CD8-positive, alpha-beta memory T cell (primary cell): Measurements from ENCODE around the gene SCD. TPM values are rescaled to one million over a fixed set of nuclear protein-coding genes. Genes with fewer than 3 reads are reported as not detected.
"Not testable (repeated sequence)": the region's sequence is repeated elsewhere in the genome, so short reads cannot be mapped to it uniquely, and the experiment has no call there.

Experiments used
- CTCF ChIA-PET: fragments of 350-600 bp; sonication (Branson Sonifier 250); formaldehyde crosslinking; loops from one replicate; lab custom pipeline; 2021; ENCODE audit warnings: antibody characterized with exemption; lab: Charles Lee
- POLR2A ChIA-PET: fragments of 350-600 bp; sonication (Branson Sonifier 250); formaldehyde crosslinking; loops from one replicate; lab custom pipeline; 2021; ENCODE audit warnings: antibody characterized with exemption; lab: Charles Lee
- DNase-seq, 5 donors: peaks; one replicate each; pipeline versions ENCODE4 v3.0.0 to v3.0.0-alpha.2; 2020 to 2022; ENCODE audit warnings: mixed read lengths in 1 of 5
- H3K27ac ChIP-seq: one replicate; pipeline ENCODE4 v1.7.0; 2013; ENCODE audit warnings: low read depth, mild to moderate bottlenecking, low read length, moderate library complexity
- H3K27me3 ChIP-seq: 2 replicates; pipeline ENCODE4 v1.7.0; 2013; ENCODE audit warnings: low read length, mild to moderate bottlenecking; ENCODE audit not compliant: insufficient read depth, poor library complexity, severe bottlenecking
- H3K36me3 ChIP-seq: 2 replicates; pipeline ENCODE4 v1.7.0; 2013; ENCODE audit warnings: mild to moderate bottlenecking, low read length, moderate library complexity; ENCODE audit not compliant: insufficient read depth
- H3K4me1 ChIP-seq: 2 replicates; pipeline ENCODE4 v1.7.0; 2013; ENCODE audit warnings: mild to moderate bottlenecking, low read length, moderate library complexity; ENCODE audit not compliant: insufficient read depth
- H3K4me3 ChIP-seq: 2 replicates; pipeline ENCODE4 v1.7.0; 2013; ENCODE audit warnings: mild to moderate bottlenecking, low read length
- H3K9me3 ChIP-seq: 2 replicates; pipeline ENCODE4 v1.7.0; 2013; ENCODE audit warnings: mild to moderate bottlenecking, low read length
- H3K27ac Mint-ChIP-seq, 8 donors: one replicate each; pipeline ENCODE4 v1.8.0; 2020 to 2021; ENCODE audit warnings: mixed read lengths in 8 of 8, mild to moderate bottlenecking in 6 of 8, inconsistent platforms in 3 of 8, moderate library complexity in 3 of 8
- H3K27me3 Mint-ChIP-seq, 2 donors: one replicate each; pipeline ENCODE4 v1.8.0; 2020 to 2021; ENCODE audit warnings: mixed read lengths in 2 of 2, mild to moderate bottlenecking in 1 of 2, moderate library complexity in 1 of 2
- H3K36me3 Mint-ChIP-seq, 3 donors: one replicate each; pipeline ENCODE4 v1.8.0; 2020 to 2021; ENCODE audit warnings: mixed read lengths in 3 of 3, inconsistent platforms in 1 of 3, mild to moderate bottlenecking in 1 of 3
- H3K4me1 Mint-ChIP-seq, 3 donors: one replicate each; pipeline ENCODE4 v1.8.0; 2020 to 2021; ENCODE audit warnings: mixed read lengths in 3 of 3, inconsistent platforms in 1 of 3, mild to moderate bottlenecking in 1 of 3
- H3K4me3 Mint-ChIP-seq, 7 donors: one replicate each; pipeline ENCODE4 v1.8.0; 2020 to 2021; ENCODE audit warnings: mixed read lengths in 7 of 7, mild to moderate bottlenecking in 6 of 7, moderate library complexity in 4 of 7, inconsistent platforms in 2 of 7
- H3K9me3 Mint-ChIP-seq, 5 donors: one replicate each; pipeline ENCODE4 v1.8.0; 2020 to 2022; ENCODE audit warnings: mixed read lengths in 5 of 5, mild to moderate bottlenecking in 3 of 5, moderate library complexity in 2 of 5, inconsistent platforms in 1 of 5
- polyA plus RNA-seq: library from polyadenylated mRNA; unstranded; fragments of 300-500 nt; fragmentation: Illumina TruSeq; gene quantifications from one replicate; pipeline ENCODE4 v1.2.3, GENCODE V29; 2021
- total RNA-seq, 2 experiments: library from RNA; stranded (reverse); gene quantifications; one replicate each; pipeline ENCODE4 v1.2.3, GENCODE V29; 2021

The SCD gene
- total and polyA plus RNA-seq, 3 experiments from 2014 or later = 5.1 to 45.3 (median 43.9) TPM

DNA sequence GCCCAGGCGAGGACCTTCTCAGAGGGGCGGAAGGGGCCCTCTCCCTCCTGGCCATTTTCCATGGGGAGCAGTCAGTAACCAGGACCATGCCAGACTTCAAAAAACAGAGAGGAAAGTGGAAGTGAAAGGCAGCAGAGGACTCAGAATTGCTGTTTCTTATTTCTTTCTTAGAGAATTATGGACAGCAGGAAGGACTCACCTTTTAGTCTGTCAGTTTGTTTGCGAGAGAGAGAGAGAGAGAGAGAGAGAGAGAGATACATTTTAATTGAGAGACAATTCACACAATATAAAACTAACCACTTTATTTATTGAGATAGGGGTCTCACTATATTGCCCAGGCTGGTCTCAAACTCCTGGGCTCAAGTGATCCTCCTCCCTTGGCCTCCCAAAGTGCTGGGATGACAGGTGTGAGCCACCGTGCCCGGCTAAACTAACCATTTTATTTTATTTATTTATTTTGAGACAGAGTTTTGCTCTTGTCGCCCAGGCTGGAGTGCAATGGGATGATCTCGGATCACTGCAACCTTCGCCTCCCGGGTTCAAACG, 24.5 kb downstream of the SCD start:
- peak overlapping the region in 7 of 8 donors; percentile 87 to 99 (median 97) for H3K27ac Mint-ChIP-seq
- H3K9me3 Mint-ChIP-seq = no peaks in the 10 kb centered on the region
- H3K27me3 ChIP-seq = no peaks in the 10 kb centered on the region
- POLR2A ChIA-PET = interaction anchor here (1.5 kb wide), 1 partner anchor 25 kb away, joined by 5 read pairs; the partner anchor contains the start of gene SCD
- no peaks in the 10 kb centered on the region for H3K27me3 Mint-ChIP-seq
- H3K27ac ChIP-seq = peak overlapping the region; percentile 80
- peak overlapping the region; percentile 59 to 89 (median 75) for H3K4me3 Mint-ChIP-seq
- H3K4me1 Mint-ChIP-seq = peaks cover 23 to 25% (median 23%) of the 10 kb centered on the region in 3 donors
- H3K9me3 ChIP-seq = no peaks in the 10 kb centered on the region
- CTCF ChIA-PET = interaction anchor here (0.8 to 1.8 kb wide), 7 partner anchors 9 to 164 kb away, joined by 3 to 8 read pairs (median 4); partner anchors contain the start of genes HIF1AN and SCD
- H3K36me3 ChIP-seq = no peaks in the 10 kb centered on the region
- H3K4me1 ChIP-seq = peaks cover 41% of the 10 kb centered on the region
- peak overlapping the region; percentile 18 for H3K4me3 ChIP-seq
- DNase-seq = no peak
- no peaks in the 10 kb centered on the region for H3K36me3 Mint-ChIP-seq

DNA sequence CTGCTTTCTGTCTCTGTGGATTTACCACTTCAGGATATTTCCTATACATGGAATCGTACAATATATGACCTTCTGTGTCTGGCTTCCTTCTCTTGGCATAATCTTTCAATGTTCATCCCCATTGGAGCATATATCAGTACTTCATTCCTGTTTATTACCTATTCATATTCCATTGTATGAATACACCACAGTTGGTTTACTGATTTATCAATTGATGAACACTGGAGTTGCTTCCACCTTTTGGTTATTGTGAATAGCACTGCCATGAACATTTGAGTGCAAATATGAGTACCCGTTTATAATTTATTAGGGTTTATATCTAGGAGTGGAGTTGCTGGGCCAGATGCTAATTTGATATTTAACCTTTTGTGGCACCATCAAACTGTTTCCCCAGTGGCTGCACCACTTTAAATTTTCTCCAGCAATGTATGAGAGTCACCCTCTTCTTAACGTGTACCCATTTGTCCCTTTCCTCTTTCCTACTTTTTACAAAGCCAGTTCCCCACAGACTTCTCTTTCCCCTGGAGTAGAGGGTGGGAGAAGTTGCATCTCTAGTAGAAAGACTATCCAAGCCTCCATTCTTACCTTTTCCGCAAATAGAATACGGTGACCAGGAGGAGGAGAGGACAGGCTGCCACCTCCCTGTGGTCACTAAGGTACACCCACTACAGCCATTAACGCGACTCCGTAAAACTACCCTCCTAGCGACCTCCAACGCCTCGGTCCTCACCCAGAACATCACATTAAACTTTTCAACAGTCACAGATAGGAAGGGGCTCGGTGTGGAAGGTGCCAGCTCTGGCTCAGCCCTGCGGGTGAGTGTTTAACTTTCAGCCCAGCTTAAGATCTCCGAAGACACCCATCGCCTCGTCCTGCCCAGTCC, 25.6 kb downstream of the SCD start:
- Mint-ChIP-seq H3K27ac (no peak overlapping the region), H3K4me1 (peaks cover 23 to 25% (median 23%) of the 10 kb centered on the region in 3 donors), H3K9me3 (no peaks in the 10 kb centered on the region), H3K36me3 (no peaks in the 10 kb centered on the region), H3K27me3 (no peaks in the 10 kb centered on the region), H3K4me3 (peak overlapping the region in 1 of 7 donors; percentile 20)
- H3K4me3 ChIP-seq = peak overlapping the region; percentile 81
- peak overlapping the region; percentile 94 for H3K27ac ChIP-seq
- H3K27me3 ChIP-seq = no peaks in the 10 kb centered on the region
- CTCF ChIA-PET = interaction anchor here (1.0 to 1.8 kb wide), 2 partner anchors 18 to 25 kb away, joined by 3 to 7 read pairs; partner anchors contain the start of gene SCD
- no peak for DNase-seq
- H3K9me3 ChIP-seq = no peaks in the 10 kb centered on the region
- POLR2A ChIA-PET = interaction anchor here (0.7 to 1.2 kb wide), 2 partner anchors 26 to 38 kb away, joined by 3 to 4 read pairs; partner anchors contain the start of gene SCD
- H3K4me1 ChIP-seq = peaks cover 41% of the 10 kb centered on the region
- no peaks in the 10 kb centered on the region for H3K36me3 ChIP-seq

DNA sequence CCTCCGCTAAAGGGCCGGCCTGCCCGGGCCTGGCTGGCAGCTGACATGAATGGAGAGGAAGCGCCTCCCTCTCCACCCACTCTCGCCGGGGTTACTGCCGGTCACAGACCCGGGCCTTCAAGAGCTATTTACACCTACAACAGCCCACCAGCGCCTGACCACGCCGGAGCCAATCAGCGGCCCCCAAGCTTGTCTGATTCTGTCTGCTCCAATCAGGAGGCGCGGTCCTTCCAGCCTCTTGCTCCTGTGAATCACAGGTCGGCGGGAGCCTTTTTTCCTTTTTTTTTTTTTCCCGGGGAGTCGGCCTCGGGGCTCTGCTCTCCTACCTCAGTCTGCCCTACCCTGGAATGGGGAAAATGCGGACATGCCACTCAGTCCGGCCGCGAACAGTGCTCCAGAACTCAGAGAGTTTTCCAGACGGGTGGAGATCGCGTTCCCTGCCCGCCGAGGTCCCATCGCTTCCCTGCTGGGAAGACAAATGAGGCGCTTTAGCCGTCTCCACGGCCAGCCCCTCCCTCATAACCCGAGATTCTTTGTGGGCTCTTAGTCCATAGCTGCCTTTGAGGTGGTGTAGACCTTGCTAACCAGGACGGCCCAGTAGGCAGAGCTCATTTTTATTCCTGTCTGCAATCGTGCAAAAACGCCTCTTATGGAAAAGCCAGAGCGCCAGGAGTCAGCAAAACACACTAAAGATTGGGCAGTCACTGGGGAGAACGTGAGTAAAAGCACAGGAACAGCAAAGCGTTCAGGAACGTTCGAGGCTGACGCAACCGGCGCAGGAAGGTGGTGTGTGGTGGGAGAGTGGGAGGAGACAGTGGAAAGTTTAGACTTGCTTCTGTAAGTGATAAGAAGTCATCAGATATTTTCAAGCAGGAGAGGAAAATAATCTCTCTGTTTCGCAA, 26.5 kb downstream of the SCD start:
- Histone ChIP-seq H3K27ac (peak overlapping the region; percentile 94), H3K4me3 (peak overlapping the region; percentile 81), H3K36me3 (no peaks in the 10 kb centered on the region), H3K4me1 (peaks cover 41% of the 10 kb centered on the region), H3K27me3 (no peaks in the 10 kb centered on the region), H3K9me3 (no peaks in the 10 kb centered on the region)
- DNase-seq = peak; percentile 78 to 86 (median 82)
- H3K36me3 Mint-ChIP-seq = no peaks in the 10 kb centered on the region
- H3K27ac Mint-ChIP-seq = no peak overlapping the region
- ChIA-PET CTCF (interaction anchor here (1.0 to 1.8 kb wide), 2 partner anchors 19 to 26 kb away, joined by 3 to 7 read pairs; partner anchors contain the start of gene SCD), POLR2A (interaction anchor here (0.5 to 1.2 kb wide), 3 partner anchors 26 to 39 kb away, joined by 3 to 12 read pairs (median 4); partner anchors contain the start of gene SCD)
- H3K27me3 Mint-ChIP-seq = no peaks in the 10 kb centered on the region
- no peaks in the 10 kb centered on the region for H3K9me3 Mint-ChIP-seq
- no peak overlapping the region for H3K4me3 Mint-ChIP-seq
- peaks cover 23 to 30% (median 25%) of the 10 kb centered on the region in 3 donors for H3K4me1 Mint-ChIP-seq

DNA sequence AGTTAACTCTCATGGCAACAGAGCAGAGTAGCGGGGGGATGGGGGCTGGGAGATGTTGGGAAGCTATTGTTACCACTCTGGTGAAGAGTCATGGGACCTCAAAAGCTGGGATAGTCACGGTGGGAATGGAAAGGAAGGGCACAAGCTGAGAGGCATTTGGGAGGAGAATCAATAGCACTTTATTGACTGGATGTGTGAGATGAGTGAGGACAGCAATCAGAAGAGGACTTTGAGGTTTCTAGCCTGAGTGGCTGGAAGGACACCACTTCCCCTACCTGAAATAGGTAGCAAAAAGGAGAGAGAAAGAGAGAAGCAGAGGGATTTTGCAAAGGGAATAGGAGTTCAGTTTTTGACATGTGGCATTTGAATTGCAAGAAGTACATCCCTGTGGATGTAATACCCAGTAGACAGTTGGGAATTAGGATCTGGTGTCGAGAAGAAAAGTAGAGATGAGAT, 27.2 kb downstream of the SCD start:
- no peaks in the 10 kb centered on the region for H3K9me3 Mint-ChIP-seq
- POLR2A ChIA-PET = no interaction called here
- Histone ChIP-seq H3K36me3 (no peaks in the 10 kb centered on the region), H3K27ac (peak overlapping the region; percentile 94), H3K4me3 (peak overlapping the region; percentile 81), H3K9me3 (no peaks in the 10 kb centered on the region), H3K27me3 (no peaks in the 10 kb centered on the region), H3K4me1 (peaks cover 41% of the 10 kb centered on the region)
- DNase-seq = no peak
- no peak overlapping the region for H3K4me3 Mint-ChIP-seq
- H3K27me3 Mint-ChIP-seq = no peaks in the 10 kb centered on the region
- H3K4me1 Mint-ChIP-seq = peaks cover 20 to 29% (median 24%) of the 10 kb centered on the region in 3 donors
- no peaks in the 10 kb centered on the region for H3K36me3 Mint-ChIP-seq
- CTCF ChIA-PET = interaction anchor here (1.0 to 1.8 kb wide), 2 partner anchors 20 to 27 kb away, joined by 3 to 7 read pairs; partner anchors contain the start of gene SCD
- H3K27ac Mint-ChIP-seq = no peak overlapping the region

DNA sequence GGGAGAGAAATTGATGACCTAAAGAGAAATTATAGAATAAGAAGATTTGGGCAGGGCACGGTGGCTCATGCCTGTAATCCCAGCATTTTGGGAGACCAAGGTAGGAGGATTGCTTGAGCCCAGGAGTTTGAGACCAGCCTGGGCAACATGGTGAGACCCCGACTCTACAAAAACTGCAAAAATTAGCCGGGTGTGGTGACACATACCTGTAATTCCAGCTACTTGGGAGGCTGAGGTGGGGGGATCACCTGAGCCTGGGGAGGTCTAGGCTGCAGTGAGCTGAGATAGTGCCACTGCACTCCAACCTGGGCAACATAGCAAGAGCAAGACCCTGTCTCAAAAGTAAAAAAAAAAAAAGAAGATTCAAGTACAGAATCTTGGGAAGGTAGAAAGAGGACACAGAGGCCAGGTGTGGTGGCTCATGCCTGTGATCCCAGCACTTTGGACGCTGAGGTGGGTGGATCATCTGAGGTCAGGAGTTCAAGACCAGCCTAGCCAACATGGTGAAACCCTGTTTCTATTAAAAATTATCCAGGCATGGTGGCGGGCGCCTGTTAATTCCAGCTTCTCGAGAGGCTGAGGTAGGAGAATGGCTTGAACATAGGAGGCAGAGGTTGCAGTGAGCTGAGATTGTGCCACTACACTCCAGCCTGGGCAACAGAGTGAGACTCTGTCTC, 27.8 kb downstream of the SCD start:
- ChIA-PET CTCF (interaction anchor here (1.8 kb wide), 1 partner anchor 20 kb away, joined by 7 read pairs; no protein-coding TSS in a partner anchor), POLR2A (interaction anchor here (0.6 kb wide), 1 partner anchor 28 kb away, joined by 4 read pairs; no protein-coding TSS in a partner anchor)
- H3K27me3 Mint-ChIP-seq, H3K9me3 ChIP-seq, H3K27me3 ChIP-seq, DNase-seq, H3K36me3 Mint-ChIP-seq, H3K9me3 Mint-ChIP-seq, H3K36me3 ChIP-seq, H3K4me3 ChIP-seq: not testable (repeated sequence)
- Mint-ChIP-seq H3K27ac (peak overlapping the region in 1 of 8 donors; percentile 64), H3K4me3 (peak overlapping the region in 1 of 7 donors; percentile 23), H3K4me1 (peaks cover 16 to 25% (median 19%) of the 10 kb centered on the region in 3 donors)
- Histone ChIP-seq H3K4me1 (peaks cover 41% of the 10 kb centered on the region), H3K27ac (peak overlapping the region; percentile 94)

DNA sequence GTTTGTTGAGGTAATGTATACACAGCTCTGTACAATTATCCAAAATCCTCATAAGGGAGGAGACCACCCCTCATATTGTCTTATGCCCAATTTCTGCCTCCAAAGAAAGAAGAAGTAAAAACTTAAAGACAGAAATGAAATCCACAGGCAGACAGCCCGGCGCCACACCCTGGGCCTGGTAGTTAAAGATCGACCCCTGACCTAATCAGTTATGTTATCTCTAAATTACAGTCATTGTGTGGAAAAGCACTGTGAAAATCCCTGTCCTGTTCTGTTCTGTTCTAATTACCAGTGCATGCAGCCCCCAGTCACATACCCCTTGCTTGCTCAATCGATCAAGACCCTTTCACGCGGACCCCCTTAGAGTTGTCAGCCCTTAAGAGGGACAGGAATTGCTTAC, 29.6 kb downstream of the SCD start:
- H3K4me3 Mint-ChIP-seq, H3K4me3 ChIP-seq, H3K27ac ChIP-seq, H3K36me3 ChIP-seq, POLR2A ChIA-PET, H3K9me3 Mint-ChIP-seq, H3K27me3 Mint-ChIP-seq, H3K4me1 Mint-ChIP-seq, H3K27me3 ChIP-seq, DNase-seq, H3K9me3 ChIP-seq: not testable (repeated sequence)
- H3K27ac Mint-ChIP-seq = peak overlapping the region in 3 of 8 donors; percentile 41 to 84 (median 58)
- CTCF ChIA-PET = interaction anchor here (0.8 kb wide), 1 partner anchor 11 kb away, joined by 3 read pairs; no protein-coding TSS in a partner anchor
- peaks cover 22% of the 10 kb centered on the region for H3K4me1 ChIP-seq
- peaks cover 3 to 10% (median 4%) of the 10 kb centered on the region in 3 donors for H3K36me3 Mint-ChIP-seq

- H3K4me3 Mint-ChIP-seq = no peak overlapping the region
Observed at GRCh38 chr10:100377830-100378229, 30.8 kb downstream of the SCD start.

More at GRCh38 chr10:100377830-100378229, 30.8 kb downstream of the SCD start:
- Mint-ChIP-seq H3K27me3 (no peaks in the 10 kb centered on the region), H3K27ac (peak overlapping the region in 1 of 8 donors; percentile 5), H3K4me1 (peaks cover 0 to 7% (median 0%) of the 10 kb centered on the region in 3 donors), H3K9me3 (no peaks in the 10 kb centered on the region), H3K36me3 (peaks cover 7 to 21% (median 13%) of the 10 kb centered on the region in 3 donors)
- Histone ChIP-seq H3K27ac (no peak overlapping the region), H3K4me3 (no peak overlapping the region), H3K9me3 (no peaks in the 10 kb centered on the region), H3K36me3 (no peaks in the 10 kb centered on the region), H3K27me3 (no peaks in the 10 kb centered on the region), H3K4me1 (peaks cover 11% of the 10 kb centered on the region)
- CTCF ChIA-PET = no interaction called here
- DNase-seq = no peak
- POLR2A ChIA-PET = interaction anchor here (0.6 kb wide), 1 partner anchor 141 kb away, joined by 3 read pairs; no protein-coding TSS in a partner anchor
